HFFc6 (cell line): ENCODE data around the gene METRN. TPM values are rescaled to one million over a fixed set of nuclear protein-coding genes. Genes with fewer than 3 reads are reported as not detected.
A peak's percentile ranks its signal among the peaks of the same experiment; 100 is the strongest.
"Not testable (repeated sequence)": the region's sequence is repeated elsewhere in the genome, so short reads cannot be mapped to it uniquely, and the experiment has no call there.

Experiments used
- DNase-seq: peaks from one replicate; pipeline ENCODE4 v3.0.0-alpha.2; 2018
- H3K27ac Mint-ChIP-seq: 2 replicates; pipeline ENCODE4 v1.8.0; 2020; ENCODE audit warnings: mild to moderate bottlenecking, mixed read lengths
- H3K27me3 Mint-ChIP-seq: 2 replicates; pipeline ENCODE4 v1.8.0; 2021; ENCODE audit warnings: mild to moderate bottlenecking, moderate library complexity, mixed read lengths; ENCODE audit not compliant: insufficient read depth
- H3K36me3 Mint-ChIP-seq: 2 replicates; pipeline ENCODE4 v1.8.0; 2021; ENCODE audit warnings: low read depth, mixed read lengths
- H3K4me1 Mint-ChIP-seq: 2 replicates; pipeline ENCODE4 v1.8.0; 2020; ENCODE audit warnings: low read depth, mixed read lengths
- H3K4me3 Mint-ChIP-seq: 2 replicates; pipeline ENCODE4 v1.8.0; 2020; ENCODE audit warnings: mild to moderate bottlenecking, moderate library complexity, mixed read lengths
- H3K9me3 Mint-ChIP-seq: 2 replicates; pipeline ENCODE4 v1.8.0; 2020; ENCODE audit warnings: mild to moderate bottlenecking, mixed read lengths
- total RNA-seq, 6 experiments: library from RNA; stranded (reverse); fragmentation: NEBNext Ultra II Directional; extraction: Animal tissue kit (Norgen Biotek cat#: 25700); gene quantifications; 2 replicates in 1 of 6; 3 replicates in 5 of 6; pipeline ENCODE4 v1.2.3, GENCODE V29; 2021
- TF ChIP-seq, protein P1 (sequence below): fragments of 200-600 bp; sonication (generic); IDR thresholded peaks from 2 replicates; pipeline ENCODE4 v1.5.0; 2021; ENCODE audit warnings: antibody characterized with exemption, mild to moderate bottlenecking

METRN gene
- total RNA-seq, 6 experiments from 2014 or later, result 61.5 to 103 (median 70.4) TPM

DNA sequence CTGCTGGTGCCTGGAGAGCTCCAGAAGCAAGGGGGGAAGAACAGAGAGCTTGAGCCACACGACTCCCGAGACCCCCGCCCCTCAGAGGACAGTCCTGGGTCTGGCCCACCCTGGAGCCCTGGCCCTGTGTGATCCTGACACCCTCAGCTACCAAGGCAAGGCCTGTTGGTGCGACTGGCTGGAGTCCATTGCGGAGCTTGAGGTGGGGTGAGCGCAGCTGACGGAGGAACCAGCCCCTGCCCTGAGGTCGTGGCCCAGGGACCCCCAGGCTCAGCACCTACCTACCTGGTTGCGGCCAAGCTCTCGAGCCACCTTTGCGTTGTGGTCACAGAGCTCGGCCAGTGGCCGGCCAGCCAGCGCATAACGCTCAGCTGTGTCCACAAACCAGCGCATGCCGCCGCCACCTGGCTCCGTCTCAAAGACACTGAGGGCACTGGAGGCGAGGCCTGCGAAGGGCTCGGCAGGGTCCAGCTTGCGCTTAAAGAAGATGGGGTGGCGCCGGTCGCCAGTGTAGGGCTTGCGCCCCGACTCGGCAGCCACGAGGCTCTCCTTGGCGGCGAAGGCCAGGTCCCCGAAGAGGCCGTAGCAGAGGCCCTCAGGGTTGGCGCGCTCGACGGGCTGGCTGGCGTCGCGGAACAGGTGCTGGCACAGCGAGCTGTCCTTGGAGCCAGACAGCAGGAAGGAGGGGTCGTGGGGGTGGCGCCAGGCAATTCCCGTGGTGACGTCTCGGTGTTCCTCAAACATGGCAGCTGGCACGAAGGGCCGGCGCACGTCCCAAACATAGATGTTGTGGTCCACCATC lies 28.3 kb upstream of the METRN start:
- peaks cover 8% of the 10 kb centered on the region for H3K27me3 Mint-ChIP-seq
- TF ChIP-seq, protein P1, sequence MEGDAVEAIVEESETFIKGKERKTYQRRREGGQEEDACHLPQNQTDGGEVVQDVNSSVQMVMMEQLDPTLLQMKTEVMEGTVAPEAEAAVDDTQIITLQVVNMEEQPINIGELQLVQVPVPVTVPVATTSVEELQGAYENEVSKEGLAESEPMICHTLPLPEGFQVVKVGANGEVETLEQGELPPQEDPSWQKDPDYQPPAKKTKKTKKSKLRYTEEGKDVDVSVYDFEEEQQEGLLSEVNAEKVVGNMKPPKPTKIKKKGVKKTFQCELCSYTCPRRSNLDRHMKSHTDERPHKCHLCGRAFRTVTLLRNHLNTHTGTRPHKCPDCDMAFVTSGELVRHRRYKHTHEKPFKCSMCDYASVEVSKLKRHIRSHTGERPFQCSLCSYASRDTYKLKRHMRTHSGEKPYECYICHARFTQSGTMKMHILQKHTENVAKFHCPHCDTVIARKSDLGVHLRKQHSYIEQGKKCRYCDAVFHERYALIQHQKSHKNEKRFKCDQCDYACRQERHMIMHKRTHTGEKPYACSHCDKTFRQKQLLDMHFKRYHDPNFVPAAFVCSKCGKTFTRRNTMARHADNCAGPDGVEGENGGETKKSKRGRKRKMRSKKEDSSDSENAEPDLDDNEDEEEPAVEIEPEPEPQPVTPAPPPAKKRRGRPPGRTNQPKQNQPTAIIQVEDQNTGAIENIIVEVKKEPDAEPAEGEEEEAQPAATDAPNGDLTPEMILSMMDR, result no peak
- DNase-seq, result no peak
- peaks cover 16% of the 10 kb centered on the region for H3K36me3 Mint-ChIP-seq
- H3K9me3 Mint-ChIP-seq, result no peaks in the 10 kb centered on the region
- H3K4me1 Mint-ChIP-seq, result peaks cover 17% of the 10 kb centered on the region
- no peak overlapping the region for H3K27ac Mint-ChIP-seq
- H3K4me3 Mint-ChIP-seq, result no peak overlapping the region

GRCh38 chr16:687499-687898 lies 27.4 kb upstream of the METRN start:
- H3K27me3 Mint-ChIP-seq, result peaks cover 9% of the 10 kb centered on the region
- H3K9me3 Mint-ChIP-seq, result no peaks in the 10 kb centered on the region
- no peak for DNase-seq
- H3K36me3 Mint-ChIP-seq, result peaks cover 10% of the 10 kb centered on the region
- no peak overlapping the region for H3K27ac Mint-ChIP-seq
- TF ChIP-seq, protein P1, result no peak
- H3K4me1 Mint-ChIP-seq, result peaks cover 13% of the 10 kb centered on the region; the same call in 1 of the 2 replicates
- H3K4me3 Mint-ChIP-seq, result no peak overlapping the region

DNA sequence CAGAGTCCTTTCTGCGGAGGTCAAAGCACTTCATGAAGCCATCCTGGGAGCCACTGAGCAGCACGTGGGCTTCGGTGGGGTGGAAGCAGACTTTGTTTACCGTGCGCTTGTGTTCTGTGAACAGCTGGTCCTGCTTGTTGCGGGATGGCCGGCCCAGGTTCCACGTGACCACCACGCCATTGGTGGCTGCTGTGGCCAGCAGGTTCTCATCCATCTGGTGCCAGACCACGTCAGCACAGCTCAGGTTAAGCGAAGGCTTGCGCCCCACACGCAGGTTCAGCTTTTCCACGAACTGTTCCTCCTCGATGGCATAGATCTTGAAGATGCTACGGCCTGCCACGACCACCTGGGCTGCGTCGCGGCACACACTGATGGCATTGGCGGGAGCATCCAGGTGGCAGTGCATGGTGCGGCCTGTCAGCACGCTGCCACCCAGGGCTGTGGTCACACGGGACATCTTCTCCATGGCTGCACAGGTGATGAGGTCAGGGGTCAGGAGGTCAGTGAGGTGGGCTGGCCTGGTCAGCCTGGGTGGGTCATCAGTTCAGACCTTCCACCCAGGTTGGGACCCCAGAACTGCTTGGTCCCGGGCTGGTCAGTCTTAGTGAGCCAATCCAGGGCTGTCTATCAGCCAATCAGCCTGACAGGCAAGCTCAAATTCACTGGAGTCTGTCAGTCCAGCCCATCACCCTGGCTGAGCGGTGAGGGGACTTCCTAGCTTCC lies 25.6 kb upstream of the METRN start:
- Mint-ChIP-seq H3K9me3 (no peaks in the 10 kb centered on the region), H3K4me1 (peaks cover 11% of the 10 kb centered on the region; the same call in 1 of the 2 replicates), H3K4me3 (peak overlapping the region; percentile 93), H3K36me3 (peaks cover 9% of the 10 kb centered on the region), H3K27me3 (peaks cover 17% of the 10 kb centered on the region), H3K27ac (peak overlapping the region; percentile 72)
- TF ChIP-seq, protein P1, result no peak
- no peak for DNase-seq

- peaks cover 23% of the 10 kb centered on the region for H3K27me3 Mint-ChIP-seq
- peaks cover 11% of the 10 kb centered on the region; the same call in 1 of the 2 replicates for H3K4me1 Mint-ChIP-seq
- H3K9me3 Mint-ChIP-seq, H3K27ac Mint-ChIP-seq, H3K36me3 Mint-ChIP-seq, DNase-seq: not testable (repeated sequence)
- peak overlapping the region; percentile 69; the same call in 1 of the 2 replicates for H3K4me3 Mint-ChIP-seq
These were observed 23.7 kb upstream of the METRN start for GRCh38 chr16:691242-691641.

DNA sequence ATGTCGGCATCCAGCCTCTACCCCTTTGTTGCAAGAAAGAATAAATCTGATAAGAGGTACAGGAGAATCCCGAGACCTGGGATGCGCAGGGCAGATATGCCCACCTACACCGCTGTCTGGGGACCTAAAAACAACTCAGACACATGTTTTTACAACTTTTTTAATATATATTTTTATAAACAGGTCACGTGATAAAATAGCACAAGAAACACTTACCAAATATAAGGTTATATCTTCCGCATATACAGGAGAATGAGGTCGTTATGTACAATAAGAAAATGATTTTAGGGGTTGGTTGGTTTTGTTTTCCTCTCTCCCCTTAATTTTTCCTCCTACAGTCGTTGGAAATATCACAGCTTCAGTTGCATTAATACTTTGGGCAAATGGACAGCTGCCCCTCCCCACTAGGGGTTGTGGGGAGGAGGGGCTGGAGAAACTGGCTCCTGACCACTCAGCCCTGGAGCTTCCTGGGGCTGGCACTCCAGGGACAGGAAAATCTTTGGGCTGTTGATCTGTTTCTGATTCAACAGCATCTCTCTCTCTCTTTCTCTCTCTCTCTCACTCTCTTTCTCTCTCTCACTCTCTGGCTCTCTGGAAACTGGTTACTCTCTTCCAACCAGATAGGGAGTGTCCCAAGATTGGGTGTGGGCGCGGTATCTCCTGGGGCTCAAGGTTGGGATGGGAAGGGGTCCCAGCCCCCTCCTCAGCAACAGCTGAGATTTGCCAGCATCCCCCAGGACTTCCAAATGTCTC lies 22.4 kb upstream of the METRN start:
- Mint-ChIP-seq H3K9me3 (no peaks in the 10 kb centered on the region), H3K4me1 (peaks cover 11% of the 10 kb centered on the region; the same call in 1 of the 2 replicates), H3K4me3 (no peak overlapping the region), H3K27ac (no peak overlapping the region), H3K27me3 (peaks cover 25% of the 10 kb centered on the region), H3K36me3 (no peaks in the 10 kb centered on the region)
- TF ChIP-seq, protein P1, result no peak
- no peak for DNase-seq
